SK-N-SH (cell line): ENCODE results near the gene EPHX1.

Experiments used
- FOSL2 ChIP-seq: IDR thresholded peaks from 2 replicates; pipeline ENCODE4 v1.4.0; 2012; ENCODE audit warnings: low read depth, mild to moderate bottlenecking, moderate library complexity, borderline replicate concordance
- JUND ChIP-seq: IDR thresholded peaks from 2 replicates; pipeline ENCODE4 v1.4.0; 2012
- SMC3 ChIP-seq: IDR thresholded peaks from 2 replicates; pipeline ENCODE4 v1.6.1; 2012; ENCODE audit warnings: low read depth, low read length, improper control_type of control experiment
- ZBTB33 ChIP-seq: IDR thresholded peaks from 2 replicates; pipeline ENCODE4 v1.4.0; 2012; ENCODE audit warnings: low read depth, borderline replicate concordance
- TF ChIP-seq, protein P1 (sequence below): fragments of 200-600 bp; sonication (generic); IDR thresholded peaks from 2 replicates; pipeline ENCODE4 v1.6.1; 2017; ENCODE audit warnings: antibody characterized with exemption, mild to moderate bottlenecking, moderate library complexity

- TF ChIP-seq JUND: no peak
- no peak for TF ChIP-seq FOSL2
- TF ChIP-seq, protein P1, sequence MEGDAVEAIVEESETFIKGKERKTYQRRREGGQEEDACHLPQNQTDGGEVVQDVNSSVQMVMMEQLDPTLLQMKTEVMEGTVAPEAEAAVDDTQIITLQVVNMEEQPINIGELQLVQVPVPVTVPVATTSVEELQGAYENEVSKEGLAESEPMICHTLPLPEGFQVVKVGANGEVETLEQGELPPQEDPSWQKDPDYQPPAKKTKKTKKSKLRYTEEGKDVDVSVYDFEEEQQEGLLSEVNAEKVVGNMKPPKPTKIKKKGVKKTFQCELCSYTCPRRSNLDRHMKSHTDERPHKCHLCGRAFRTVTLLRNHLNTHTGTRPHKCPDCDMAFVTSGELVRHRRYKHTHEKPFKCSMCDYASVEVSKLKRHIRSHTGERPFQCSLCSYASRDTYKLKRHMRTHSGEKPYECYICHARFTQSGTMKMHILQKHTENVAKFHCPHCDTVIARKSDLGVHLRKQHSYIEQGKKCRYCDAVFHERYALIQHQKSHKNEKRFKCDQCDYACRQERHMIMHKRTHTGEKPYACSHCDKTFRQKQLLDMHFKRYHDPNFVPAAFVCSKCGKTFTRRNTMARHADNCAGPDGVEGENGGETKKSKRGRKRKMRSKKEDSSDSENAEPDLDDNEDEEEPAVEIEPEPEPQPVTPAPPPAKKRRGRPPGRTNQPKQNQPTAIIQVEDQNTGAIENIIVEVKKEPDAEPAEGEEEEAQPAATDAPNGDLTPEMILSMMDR: peak; percentile 90
- 0 out of 2 replicates have a peak, but pooled peaks have one; percentile 4 for TF ChIP-seq ZBTB33
- peak; percentile 71 for TF ChIP-seq SMC3
Measured at GRCh38 chr1:225777583-225778336, 32.2 kb upstream of the EPHX1 start, which contains the start of gene SRP9.
